GM13976 (cell line): ENCODE results near the gene GRM5.
"Not testable (repeated sequence)": the region's sequence is repeated elsewhere in the genome, so short reads cannot be mapped to it uniquely, and the experiment has no call there.

ENCODE experiments used
- DNase-seq: peaks from one replicate; pipeline ENCODE4 v3.0.0; 2012; ENCODE audit warnings: low spot score
- in situ Hi-C: fragments of 300-500 bp; cut with MboI; formaldehyde crosslinking; loops from one replicate; pipeline ENCODE4 v1.12.0; 2022; ENCODE audit warnings: low sequenced_read_pairs, mixed read lengths, inconsistent platforms; ENCODE audit not compliant: unreplicated experiment
- TF ChIP-seq, protein P1 (sequence below): IDR thresholded peaks from 2 replicates; pipeline ENCODE4 v1.5.1; 2012; ENCODE audit warnings: borderline replicate concordance, mild to moderate bottlenecking; ENCODE audit not compliant: insufficient read depth; ENCODE audit errors: extremely low read depth, missing control alignments, control extremely low read depth

The GRM5 gene

GRCh38 chr11:88838139-88838538, 227.6 kb downstream of the GRM5 start:
- in situ Hi-C loops, DNase-seq: not testable (repeated sequence)

DNA sequence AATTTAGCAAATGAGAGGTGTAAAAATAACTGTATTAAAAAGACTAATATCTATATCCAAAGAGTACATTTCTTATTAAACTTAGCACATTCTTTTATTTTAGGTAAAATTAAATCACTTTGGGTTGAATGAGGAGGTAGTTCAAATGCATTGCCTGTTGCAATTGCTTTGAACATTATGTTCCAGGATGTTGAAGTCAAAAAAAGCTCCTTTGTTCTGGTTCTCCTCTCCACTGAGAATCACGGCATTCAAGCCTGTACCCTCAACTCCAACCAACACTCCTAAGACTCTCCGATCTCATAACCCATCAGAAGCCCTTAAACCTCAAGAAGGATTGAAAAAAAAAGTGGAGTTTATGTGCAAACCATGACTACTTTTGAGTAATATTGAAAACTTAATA, 230.1 kb downstream of the GRM5 start:
- in situ Hi-C loops, DNase-seq: not testable (repeated sequence)

GRCh38 chr11:88831303-88831890, 234.4 kb downstream of the GRM5 start:
- no peak for DNase-seq
- TF ChIP-seq, protein P1, sequence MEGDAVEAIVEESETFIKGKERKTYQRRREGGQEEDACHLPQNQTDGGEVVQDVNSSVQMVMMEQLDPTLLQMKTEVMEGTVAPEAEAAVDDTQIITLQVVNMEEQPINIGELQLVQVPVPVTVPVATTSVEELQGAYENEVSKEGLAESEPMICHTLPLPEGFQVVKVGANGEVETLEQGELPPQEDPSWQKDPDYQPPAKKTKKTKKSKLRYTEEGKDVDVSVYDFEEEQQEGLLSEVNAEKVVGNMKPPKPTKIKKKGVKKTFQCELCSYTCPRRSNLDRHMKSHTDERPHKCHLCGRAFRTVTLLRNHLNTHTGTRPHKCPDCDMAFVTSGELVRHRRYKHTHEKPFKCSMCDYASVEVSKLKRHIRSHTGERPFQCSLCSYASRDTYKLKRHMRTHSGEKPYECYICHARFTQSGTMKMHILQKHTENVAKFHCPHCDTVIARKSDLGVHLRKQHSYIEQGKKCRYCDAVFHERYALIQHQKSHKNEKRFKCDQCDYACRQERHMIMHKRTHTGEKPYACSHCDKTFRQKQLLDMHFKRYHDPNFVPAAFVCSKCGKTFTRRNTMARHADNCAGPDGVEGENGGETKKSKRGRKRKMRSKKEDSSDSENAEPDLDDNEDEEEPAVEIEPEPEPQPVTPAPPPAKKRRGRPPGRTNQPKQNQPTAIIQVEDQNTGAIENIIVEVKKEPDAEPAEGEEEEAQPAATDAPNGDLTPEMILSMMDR, result no peak
- in situ Hi-C loops, result no loop called here

DNA sequence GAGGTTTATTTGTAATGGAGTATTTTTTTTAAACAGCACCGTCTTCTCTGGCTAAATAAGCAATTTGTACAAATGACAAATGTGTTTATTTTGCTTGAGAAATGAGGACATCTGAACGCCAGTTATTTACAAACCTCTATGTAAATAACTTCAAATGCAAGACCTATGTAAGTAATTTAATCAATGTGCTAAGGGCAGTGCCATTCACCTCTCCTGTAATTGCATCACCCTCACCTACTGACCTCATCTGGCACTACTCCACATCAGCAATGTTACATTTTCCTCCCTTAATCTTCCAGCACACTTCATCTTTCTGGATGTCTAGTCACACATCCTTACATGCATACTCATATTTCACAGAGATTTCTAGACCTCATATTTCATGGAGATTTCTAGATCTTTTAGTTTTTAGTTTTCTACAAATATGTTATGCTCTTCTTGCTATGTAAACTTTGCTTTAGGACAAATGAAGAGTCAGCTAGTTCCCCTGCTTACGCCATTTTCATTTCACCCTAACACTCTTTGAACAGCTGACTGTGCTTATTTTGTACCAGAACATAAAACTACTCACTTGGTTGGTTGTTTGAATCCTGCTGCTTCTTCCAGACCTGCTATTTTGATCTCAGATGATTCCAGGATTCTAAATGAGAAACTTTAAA, 238.6 kb downstream of the GRM5 start:
- TF ChIP-seq, protein P1, result no peak
- no peak for DNase-seq
- in situ Hi-C loops, result no loop called here

DNA sequence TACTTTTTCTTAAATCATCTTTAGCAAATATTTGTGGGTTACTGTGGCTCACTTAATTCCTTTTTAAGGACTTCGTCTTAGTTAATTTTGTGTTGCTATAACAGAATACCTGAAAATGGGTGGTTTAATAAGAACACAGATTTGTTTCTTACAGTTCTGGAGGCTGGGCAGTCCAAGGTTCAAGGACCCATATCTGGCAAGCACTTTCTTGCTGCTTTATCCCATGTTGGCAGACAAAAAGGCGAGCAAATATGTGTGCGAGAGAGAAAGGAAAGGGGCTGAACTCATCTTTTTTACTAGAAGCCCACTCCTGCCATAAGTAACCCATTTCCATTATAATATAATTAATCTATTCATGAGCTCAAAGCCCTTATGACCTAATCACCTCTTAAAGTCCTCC, 246.2 kb downstream of the GRM5 start:
- TF ChIP-seq, protein P1, result no peak
- in situ Hi-C loops, result no loop called here
- DNase-seq, result no peak

DNA sequence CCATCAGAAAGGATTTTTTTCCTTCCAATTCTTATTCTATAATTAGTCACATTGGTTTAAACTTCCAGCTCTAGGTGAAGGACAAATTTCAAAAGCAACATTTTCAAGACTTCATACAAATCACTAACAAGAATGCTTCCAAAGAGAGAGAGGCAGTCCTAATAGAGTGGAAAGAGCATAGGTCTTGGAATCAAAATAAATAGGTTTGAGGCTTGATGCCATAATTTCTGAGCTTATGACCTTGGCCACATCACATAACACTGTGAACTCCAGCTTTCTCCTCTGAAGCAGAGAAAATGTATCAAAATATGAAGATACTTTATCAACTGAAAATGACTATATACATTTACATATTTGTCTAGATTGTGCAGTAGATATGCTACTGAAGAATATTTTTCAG, 246.8 kb downstream of the GRM5 start:
- TF ChIP-seq, protein P1, result no peak
- no peak for DNase-seq
- in situ Hi-C loops, result no loop called here

GRCh38 chr11:88815505-88815904, 250.3 kb downstream of the GRM5 start:
- TF ChIP-seq, protein P1, result no peak
- no peak for DNase-seq
- in situ Hi-C loops, result no loop called here
